Bronchial epithelial cell (primary cell): Measurements from ENCODE around the gene HOXC5. TPM values are rescaled to one million over a fixed set of nuclear protein-coding genes. Genes with fewer than 3 reads are reported as not detected.

ENCODE experiments used
- DNase-seq: peaks from one replicate; pipeline ENCODE4 v3.0.0-alpha.2; 2010; ENCODE audit warnings: low read depth
- FAIRE-seq: peaks from 2 replicates; lab custom pipeline; 2011; peaks lifted over from hg19 to GRCh38; lab: Jason Lieb, UNC
- H3K27me3 ChIP-seq: 2 replicates; pipeline ENCODE4 v1.5.1; 2011; ENCODE audit warnings: low read length; ENCODE audit not compliant: control insufficient read depth, insufficient read depth
- H3K36me3 ChIP-seq: 2 replicates; pipeline ENCODE4 v1.5.1; 2011; ENCODE audit warnings: low read length; ENCODE audit not compliant: control insufficient read depth, insufficient read depth
- H3K4me3 ChIP-seq: 2 replicates; pipeline ENCODE4 v1.5.1; 2011; ENCODE audit warnings: mild to moderate bottlenecking, low read depth, low read length, control low read depth
- CTCF ChIP-seq: IDR thresholded peaks from 2 replicates; pipeline ENCODE4 v1.5.1; 2011; ENCODE audit warnings: mild to moderate bottlenecking, moderate library complexity, low read length, control low read depth, inconsistent platforms; ENCODE audit not compliant: insufficient read depth, severe bottlenecking
- total RNA-seq: library from RNA; depleted of rRNA; stranded (reverse); fragments of >200 nt; gene quantifications from 2 replicates; pipeline ENCODE4 v1.2.1, GENCODE V29; 2014

HOXC5 gene
- total RNA-seq, 1 donor from 2014 or later: not detected

GRCh38 chr12:54058128-54058768 lies 25.4 kb downstream of the HOXC5 start:
- no peak for FAIRE-seq

GRCh38 chr12:54059668-54060067 lies 26.8 kb downstream of the HOXC5 start:
- TF ChIP-seq CTCF: no peak

More at GRCh38 chr12:54058128-54058768, 25.4 kb downstream of the HOXC5 start:
- peaks cover 54% of the 10 kb centered on the region for H3K27me3 ChIP-seq
- TF ChIP-seq CTCF: no peak
- H3K4me3 ChIP-seq: no peak overlapping the region
- no peak for DNase-seq
- no peaks in the 10 kb centered on the region for H3K36me3 ChIP-seq

GRCh38 chr12:54060174-54060974 lies 27.5 kb downstream of the HOXC5 start:
- peaks cover 44% of the 10 kb centered on the region for H3K27me3 ChIP-seq
- no peaks in the 10 kb centered on the region for H3K36me3 ChIP-seq
- FAIRE-seq (no peak), DNase-seq (no peak)
- TF ChIP-seq CTCF: no peak
- no peak overlapping the region for H3K4me3 ChIP-seq

More at GRCh38 chr12:54059668-54060067, 26.8 kb downstream of the HOXC5 start:
- FAIRE-seq (no peak), DNase-seq (no peak)
- H3K27me3 ChIP-seq: peaks cover 48% of the 10 kb centered on the region
- no peak overlapping the region for H3K4me3 ChIP-seq
- no peaks in the 10 kb centered on the region for H3K36me3 ChIP-seq

GRCh38 chr12:54060975-54061778 lies 28.3 kb downstream of the HOXC5 start:
- peak; percentile 5 for DNase-seq
- Histone ChIP-seq H3K27me3 (peaks cover 42% of the 10 kb centered on the region), H3K4me3 (no peak overlapping the region), H3K36me3 (no peaks in the 10 kb centered on the region)
- TF ChIP-seq CTCF: no peak
- FAIRE-seq: no peak

GRCh38 chr12:54065677-54066076 lies 32.8 kb downstream of the HOXC5 start:
- no peak for TF ChIP-seq CTCF
- Histone ChIP-seq H3K4me3 (no peak overlapping the region), H3K27me3 (peaks cover 13% of the 10 kb centered on the region), H3K36me3 (no peaks in the 10 kb centered on the region)
- DNase-seq: no peak
- no peak for FAIRE-seq
